ENCODE results near the gene NBL1.

NBL1 gene

GRCh38 chr1:19658186-19658585 is 14.1 kb downstream of the NBL1 start:
- no peak for DNase-seq (ENCODE audit: low read depth)
- H3K4me3 ChIP-seq (ENCODE audit: low read length): no peak overlapping the region
- no peak for TF ChIP-seq CTCF (IDR thresholded peaks at IDR 0.05; ENCODE audit: insufficient read depth, low read depth, low read length, missing control alignments)

GRCh38 chr1:19661721-19662228 is 17.7 kb downstream of the NBL1 start:
- H3K4me3 ChIP-seq (ENCODE audit: low read length): no peak overlapping the region
- TF ChIP-seq CTCF (IDR thresholded peaks at IDR 0.05; ENCODE audit: insufficient read depth, low read depth, low read length, missing control alignments): peak; percentile 60
- DNase-seq (ENCODE audit: low read depth): peak; percentile 51

- no peak overlapping the region for H3K4me3 ChIP-seq (ENCODE audit: low read length)
- DNase-seq (ENCODE audit: low read depth): no peak
These were observed 18.2 kb downstream of the NBL1 start for GRCh38 chr1:19662313-19662712.

GRCh38 chr1:19664453-19665185 is 20.5 kb downstream of the NBL1 start, which contains the start of gene HTR6:
Gene HTR6 (plus strand): TSS chr1:19664875. CDS start chr1:19665754, 879 bp downstream.
- no peak for TF ChIP-seq CTCF (IDR thresholded peaks at IDR 0.05; ENCODE audit: insufficient read depth, low read depth, low read length, missing control alignments)
- no peak for DNase-seq (ENCODE audit: low read depth)
- H3K4me3 ChIP-seq (ENCODE audit: low read length): no peak within 1 kb of the TSS

More at GRCh38 chr1:19662313-19662712, 18.2 kb downstream of the NBL1 start:
- TF ChIP-seq CTCF (IDR thresholded peaks at IDR 0.05; ENCODE audit: insufficient read depth, low read depth, low read length, missing control alignments): no peak

- no peak for DNase-seq (ENCODE audit: low read depth)
- TF ChIP-seq CTCF (IDR thresholded peaks at IDR 0.05; ENCODE audit: insufficient read depth, low read depth, low read length, missing control alignments): no peak
- H3K4me3 ChIP-seq (ENCODE audit: low read length): no peak overlapping the region
These were observed 21.0 kb downstream of the NBL1 start for GRCh38 chr1:19665186-19665495.

- DNase-seq (ENCODE audit: low read depth): no peak
- no peak overlapping the region for H3K4me3 ChIP-seq (ENCODE audit: low read length)
- TF ChIP-seq CTCF (IDR thresholded peaks at IDR 0.05; ENCODE audit: insufficient read depth, low read depth, low read length, missing control alignments): no peak
These were observed 21.7 kb downstream of the NBL1 start for GRCh38 chr1:19665496-19666465.
